ENCODE results near the gene MRTFA.

DNA sequence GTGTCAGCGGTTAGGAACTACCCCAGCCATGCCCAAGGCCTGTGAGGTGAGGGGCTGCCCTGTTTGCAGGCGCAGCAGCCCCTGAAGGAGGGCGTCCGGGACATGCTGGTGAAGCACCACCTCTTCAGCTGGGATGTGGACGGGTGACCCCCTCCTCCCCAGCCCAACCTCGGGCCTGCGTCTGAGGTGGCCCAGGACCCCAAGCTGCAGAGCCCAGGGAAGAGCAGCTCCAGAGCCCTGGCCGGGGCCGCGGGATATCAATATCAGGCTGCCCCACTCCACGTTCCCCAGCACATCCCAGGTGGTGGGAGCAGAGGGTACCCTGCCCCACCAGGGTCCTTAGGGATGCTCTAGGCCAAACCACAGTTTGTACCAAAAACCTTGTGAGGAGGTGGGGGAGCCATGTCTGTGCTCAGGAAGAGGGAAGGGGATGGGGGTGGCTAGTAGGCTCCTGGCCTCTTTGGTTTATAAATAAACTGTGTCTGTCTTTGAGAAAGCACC lies 226.9 kb downstream of the MRTFA start:
- TF ChIP-seq POLR2A (IDR thresholded peaks at IDR 0.05; ENCODE audit: low read depth, low read length) (no peak), POLR2AphosphoS5 (IDR thresholded peaks at IDR 0.05; ENCODE audit: low read depth, low read length) (no peak; the same call in 1 of the 2 replicates), TAF1 (IDR thresholded peaks at IDR 0.05; ENCODE audit: low read depth, low read length) (no peak), SPI1 (IDR thresholded peaks at IDR 0.05; ENCODE audit: low read depth, low read length) (no peak), POU2F2 (IDR thresholded peaks at IDR 0.05; ENCODE audit: low read depth, low read length) (no peak)
